GM18909 (cell line): Measurements from ENCODE around the gene SSRP1.

ENCODE experiments used
- ATAC-seq: cut with Tn5 transposase; IDR thresholded peaks from one replicate; pipeline ENCODE4 v1.9.1; 2021; ENCODE audit warnings: mild to moderate bottlenecking; ENCODE audit not compliant: unreplicated experiment, poor library complexity

Gene SSRP1

DNA sequence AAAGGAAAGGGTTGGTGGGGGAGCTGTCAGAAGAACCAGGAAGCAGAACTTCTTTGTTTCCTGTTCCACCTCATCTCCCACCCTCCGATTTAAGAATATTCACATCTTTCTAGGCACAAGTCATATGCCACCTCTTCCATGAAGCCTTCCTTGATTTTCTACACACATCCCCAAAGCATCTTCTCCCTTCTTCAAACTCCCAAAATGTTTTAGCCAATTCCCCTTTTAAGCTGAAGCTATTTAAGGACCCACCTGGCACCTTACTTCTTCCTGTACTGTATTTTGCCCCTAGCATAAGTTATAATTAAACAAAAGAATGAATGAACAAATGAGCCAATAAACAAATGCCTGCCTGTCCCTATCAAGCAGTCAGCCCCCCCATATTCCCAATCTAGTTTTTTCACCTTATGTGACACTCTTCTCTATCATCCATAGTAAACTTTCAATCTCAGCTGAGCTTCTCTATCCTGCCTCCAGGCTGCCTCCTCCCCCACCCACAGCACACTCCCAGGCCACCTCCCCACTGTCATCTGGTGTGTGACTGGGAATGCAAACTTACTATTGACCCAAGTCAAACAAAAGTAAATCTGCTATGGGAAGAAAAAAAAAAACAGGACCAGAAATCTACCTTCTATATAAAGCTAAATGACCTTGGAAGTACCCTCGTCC, 14.8 kb downstream of the SSRP1 start:
- no peak for ATAC-seq

DNA sequence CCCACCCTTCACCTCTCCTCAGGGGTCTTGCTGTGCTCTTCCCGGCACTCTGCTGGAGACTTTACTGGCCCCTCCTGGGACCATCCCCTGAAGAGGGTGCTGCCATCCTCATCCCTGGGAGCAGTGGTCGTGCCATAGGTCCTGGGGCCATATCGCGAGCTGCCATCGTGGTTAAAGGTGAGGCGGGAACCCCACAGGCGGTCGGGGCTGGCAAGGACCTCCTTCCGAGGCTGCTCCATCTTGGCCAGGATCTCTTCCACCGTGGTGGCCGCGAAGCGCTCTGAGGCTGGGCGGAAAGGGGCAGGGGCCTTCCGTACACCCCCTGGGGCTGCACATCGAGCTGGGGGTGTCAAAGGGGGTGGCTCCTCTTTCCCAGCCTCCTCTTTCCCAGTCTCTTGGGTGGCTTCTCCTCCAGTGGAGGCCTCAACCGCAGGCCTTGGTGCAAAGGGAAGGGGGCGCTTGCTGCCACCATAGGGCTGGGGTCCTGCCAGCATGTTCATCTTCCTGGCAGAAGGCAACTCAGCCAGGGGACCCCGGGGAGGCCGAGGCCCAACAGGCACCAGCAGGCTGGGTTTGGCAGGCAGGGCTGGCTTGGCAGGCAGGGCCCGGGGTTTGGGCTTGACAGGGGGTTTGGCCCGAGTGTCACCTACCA, 15.5 kb downstream of the SSRP1 start:
- no peak for ATAC-seq

DNA sequence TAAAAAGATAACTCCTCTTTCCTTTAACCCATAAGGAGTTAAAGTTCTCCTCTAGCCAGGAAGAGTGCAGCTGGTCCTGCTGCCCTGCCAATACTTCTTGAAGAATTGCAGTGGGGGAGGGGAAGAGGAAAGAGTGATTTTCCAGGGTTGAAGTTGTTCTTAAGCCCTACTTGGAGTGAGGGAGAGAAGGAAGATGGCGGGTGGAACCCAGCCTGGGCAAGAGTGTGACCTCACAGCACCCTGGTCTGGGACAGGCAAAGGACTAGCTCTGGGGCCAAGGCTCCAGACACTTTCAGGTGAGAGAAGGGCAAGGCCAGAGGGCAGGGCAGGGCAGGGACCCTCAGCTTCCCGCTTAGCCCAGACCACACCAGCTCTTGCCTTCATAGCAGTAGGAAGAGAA, 17.5 kb downstream of the SSRP1 start:
- no peak for ATAC-seq

DNA sequence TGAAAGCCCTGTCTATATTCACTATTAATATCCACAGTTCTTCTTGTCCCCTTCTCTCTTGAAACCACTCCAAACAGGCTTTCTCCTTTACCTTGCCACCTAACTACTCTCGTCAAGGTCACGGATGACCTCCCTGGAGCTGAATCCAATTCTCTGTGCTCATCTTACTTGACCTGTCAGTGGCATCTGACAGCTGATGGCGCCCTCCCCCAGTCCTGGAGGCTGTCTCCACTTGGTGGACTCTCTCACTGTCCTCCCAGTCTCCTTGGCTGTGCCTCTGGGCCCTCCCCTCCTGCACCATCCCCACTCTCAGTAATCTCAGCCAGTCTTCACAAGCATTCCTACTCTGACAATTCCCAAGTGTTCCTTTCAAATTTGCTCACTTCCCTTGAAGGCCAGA, 19.7 kb downstream of the SSRP1 start:
- no peak for ATAC-seq

DNA sequence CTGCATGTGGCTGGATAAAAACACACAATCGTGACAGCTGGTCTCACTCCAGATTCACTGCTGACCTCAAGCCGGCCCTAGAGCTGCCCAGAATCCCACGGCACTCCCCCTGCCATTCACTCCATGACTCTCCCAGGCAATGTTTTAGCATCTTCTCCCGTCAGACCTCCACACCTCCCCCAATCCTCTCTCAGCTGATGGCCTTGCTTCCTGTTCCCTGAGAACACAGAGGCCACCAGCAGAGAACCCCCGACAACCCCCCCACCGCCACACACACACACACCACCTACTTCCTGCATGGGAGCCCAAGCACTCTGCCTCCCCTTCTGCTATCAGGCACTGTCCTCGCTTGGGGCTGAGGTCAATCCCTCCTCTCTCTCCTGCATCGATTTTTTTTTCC, 20.2 kb downstream of the SSRP1 start:
- no peak for ATAC-seq

DNA sequence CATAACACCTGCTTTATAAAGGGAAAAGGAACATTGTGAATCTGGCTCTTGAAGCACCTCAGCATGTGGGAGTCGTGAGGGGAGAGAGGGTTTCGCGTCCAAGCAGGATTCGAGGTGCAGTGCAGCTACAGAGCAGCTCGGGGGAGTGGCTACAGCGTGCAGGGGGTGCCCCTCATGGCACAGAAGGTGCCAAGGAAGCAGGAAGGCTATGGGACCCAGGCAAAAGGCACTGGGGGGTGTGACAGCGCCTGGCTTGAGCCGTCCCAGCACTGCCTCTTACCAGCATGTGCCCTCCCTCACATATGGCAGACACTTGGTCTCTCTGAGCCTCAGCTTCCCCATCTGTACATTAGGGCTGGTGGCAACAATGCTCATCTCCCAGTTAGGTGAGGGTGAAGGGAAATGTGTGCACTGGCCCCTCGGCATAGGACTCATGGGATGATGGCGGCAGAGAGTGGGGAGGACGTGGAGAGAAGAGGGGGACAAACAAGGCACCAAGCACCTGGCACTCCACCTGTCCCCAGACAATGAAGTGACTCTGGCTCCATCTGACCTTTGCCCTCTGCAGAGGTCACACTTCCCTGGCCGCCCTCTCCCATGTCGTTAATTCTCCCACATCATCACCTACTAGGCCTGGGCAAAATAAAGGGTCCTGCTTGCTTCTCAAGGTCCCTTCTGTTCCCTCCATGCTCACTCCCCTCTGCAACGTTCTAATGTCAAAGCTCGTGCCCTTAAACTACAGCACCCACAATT, 21.3 kb downstream of the SSRP1 start:
- no peak for ATAC-seq

DNA sequence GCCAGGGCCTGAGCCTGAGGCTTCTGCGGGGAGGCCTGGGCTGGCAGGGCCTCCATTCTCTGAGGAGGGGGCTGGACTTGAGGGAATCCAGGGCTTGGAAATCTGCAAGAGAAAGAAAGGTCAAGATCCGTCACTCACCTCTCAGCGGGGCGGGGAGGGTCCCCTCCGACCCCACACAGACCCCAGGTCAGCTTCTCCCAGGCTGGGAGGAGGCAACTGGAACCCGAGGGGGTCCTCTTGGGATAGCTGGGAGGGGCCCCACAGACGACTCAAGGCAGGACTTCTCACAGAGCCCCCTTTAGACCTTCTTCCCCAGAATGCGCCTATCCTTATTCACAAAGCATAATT, 21.9 kb downstream of the SSRP1 start:
- no peak for ATAC-seq

DNA sequence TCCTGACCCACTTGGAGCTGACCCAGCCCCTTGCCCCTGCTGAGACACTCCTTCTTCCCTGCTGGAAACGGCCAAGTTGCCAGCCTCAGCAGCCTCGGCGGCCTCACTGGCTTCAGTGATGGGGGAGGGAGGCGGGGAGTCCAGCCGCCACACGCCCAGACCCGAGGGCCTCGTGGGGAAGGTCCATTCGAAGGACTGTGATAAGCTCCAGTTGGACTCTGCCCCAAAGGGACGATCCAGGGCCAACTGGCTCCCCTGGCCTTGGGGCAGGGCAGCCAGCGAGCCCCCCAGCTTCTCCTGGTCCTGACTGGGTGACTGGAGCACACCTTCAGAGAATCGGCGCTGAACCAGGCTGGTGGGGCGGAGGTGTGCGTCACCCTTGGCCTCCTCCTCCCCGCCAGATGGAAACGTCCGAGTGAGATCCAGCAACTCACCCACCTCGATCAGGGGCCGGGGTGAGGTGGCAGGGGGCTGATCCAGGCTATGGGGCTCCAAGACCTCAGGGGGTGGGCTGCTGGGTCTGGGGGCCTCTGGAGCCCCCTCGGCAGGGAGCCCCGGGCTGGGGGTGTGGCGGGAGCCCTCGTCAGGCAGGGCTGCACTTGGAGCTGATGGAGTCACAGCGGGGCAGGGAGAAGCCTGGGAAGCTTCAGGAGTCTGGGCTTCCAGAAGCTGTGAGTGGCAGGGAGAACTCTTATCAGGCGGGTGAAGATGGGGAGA, 22.5 kb downstream of the SSRP1 start:
- ATAC-seq: no peak

DNA sequence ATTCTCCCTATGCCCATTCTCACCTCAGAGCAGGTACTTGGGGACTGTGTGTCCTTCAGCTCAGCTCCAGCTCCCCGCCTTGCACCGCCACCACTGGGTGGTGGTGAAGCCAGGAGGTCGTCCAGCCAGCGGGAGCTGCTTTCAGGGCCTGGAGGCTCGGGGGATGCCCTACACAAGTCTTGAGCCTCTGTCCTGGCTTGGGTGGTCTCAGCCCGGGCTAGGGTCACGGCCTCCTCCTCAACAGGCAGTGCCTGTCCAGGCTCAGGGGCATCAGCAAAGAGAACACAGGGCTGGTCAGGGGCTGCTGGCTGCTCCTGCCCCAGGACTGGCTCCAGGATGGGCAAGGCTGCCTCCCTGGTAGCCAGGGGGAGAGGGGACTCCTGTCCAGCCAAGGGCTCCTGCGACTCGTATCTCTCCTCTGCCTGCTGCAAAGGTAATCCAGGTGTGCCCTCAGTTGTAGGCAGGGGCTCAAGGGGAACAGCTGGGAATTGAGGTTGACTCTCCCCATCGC, 23.1 kb downstream of the SSRP1 start:
- ATAC-seq: no peak

DNA sequence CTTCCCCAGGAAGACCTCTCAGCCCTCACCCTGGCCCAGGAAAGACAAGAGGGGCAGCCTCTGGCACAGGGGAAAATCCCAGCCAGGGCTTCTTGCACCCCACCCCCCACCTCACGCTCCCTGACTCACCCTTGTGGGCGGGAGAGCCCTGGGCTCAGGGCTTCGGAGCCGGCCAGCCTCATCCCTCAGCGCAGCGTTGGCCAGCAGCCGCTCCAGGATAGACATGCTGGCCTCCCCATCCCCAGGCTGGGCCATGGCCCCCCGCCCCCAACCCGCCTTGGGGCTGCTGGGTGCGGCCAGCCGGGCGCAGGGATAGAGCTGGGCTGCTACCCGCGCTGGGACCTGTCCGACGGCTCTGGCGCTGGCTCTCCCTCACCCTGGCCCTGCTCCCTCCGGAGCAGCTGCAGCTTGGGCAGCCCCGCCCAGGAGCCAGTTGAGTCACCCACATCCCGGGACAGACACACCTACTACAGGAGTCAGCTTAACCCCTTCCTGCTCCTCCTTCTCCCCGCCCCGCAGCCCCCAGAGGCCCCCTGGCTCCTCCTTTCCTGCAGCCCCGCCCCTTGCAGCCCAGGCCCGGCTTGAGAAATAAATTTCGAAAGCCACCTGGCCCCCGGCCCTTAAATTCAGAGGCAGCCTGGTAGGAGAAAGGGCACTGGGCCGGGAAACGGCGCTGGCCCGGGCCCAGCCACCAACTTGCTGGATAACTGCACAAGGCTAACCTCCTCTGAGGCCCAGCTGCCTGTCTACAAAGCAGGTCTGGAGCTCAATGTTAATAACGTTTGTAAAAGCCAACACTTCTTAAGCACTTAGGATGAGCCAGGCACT, 24.4 kb downstream of the SSRP1 start:
- peak; percentile 99 for ATAC-seq

DNA sequence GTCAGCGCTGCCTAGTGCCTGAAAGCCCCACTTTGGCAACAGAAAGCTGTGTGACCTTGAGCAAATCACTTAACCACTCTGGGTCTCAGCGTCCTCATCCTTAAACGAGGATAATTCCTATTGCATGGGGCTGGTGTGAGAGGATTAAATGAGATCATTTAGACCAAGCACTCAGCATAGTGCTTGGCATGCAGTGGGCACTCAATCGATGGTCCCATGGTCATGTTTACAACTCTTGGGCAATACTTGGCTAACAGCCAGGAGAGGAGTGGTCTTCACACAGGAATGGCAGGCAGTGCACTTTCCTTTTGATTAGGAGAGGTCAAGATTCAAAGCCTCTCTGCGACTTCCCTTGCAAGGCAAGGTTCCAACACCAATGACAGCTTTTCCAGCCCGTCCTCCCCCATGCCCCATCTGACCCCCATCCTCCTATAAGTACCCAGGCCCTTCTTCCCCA, 25.0 kb downstream of the SSRP1 start:
- no peak for ATAC-seq

DNA sequence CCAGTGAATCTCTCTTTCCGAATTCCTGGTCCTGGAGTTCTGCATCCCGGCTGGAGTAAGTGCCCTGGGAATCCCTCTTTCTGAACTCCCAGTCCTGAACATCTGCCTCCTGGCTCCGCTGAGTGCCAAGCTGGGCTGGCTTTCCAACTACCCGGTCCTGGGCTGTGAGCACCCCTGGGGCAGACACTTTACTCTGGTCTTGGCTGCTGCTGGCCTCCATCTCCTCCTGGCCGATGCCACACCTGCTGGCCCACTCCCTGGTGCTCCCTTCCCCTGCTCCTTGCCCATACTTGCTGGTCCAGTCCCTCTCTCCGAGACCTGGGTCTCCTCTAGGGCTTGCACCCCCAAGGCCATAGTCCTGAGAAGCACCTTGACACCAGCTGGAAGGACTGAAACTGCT, 25.6 kb downstream of the SSRP1 start:
- no peak for ATAC-seq

DNA sequence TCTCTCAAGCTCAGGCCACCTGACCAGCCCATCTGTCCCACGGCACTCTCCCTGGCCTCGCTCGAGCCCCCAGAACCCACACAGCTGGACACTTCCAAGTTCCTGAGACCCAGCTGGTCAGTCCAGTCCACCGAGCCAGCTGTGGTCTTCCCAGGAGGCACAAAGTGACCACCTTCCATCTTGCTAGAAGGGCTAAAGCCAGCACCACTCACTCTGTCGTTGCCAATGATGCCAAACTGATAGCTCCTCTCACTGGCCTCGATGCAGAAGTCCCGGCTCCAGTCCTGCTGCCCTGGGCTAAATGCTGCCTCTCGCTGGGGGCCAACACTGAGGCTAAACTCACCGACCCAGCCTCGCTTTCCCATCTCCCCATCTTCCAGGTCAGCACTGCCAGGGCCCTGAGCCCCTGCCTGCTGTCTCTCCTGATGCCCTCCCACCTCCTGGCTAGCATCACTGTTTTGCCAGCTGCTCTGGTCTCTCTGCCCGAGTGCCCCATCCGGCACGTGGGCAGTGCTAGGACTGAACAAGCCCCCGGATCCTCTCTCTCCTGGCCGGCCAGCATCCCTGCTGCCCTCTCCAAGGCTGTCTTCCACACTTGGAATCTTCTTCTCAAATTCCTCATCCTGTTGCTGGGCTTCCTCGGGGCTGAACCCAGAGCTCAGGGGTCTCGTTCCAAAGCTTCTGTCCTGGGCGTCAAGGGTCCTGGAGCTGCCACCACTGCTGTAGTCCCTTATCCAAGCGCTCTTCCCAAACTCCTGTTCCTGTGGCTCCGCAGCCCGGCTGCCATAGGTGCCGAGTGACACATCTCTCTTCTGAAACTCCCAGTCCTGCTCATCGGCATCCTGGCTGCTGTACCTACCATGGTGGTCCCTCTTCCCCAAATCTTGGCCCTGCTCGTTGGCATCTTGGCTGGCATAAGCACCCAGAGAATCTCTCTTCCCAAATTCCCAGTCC, 26.3 kb downstream of the SSRP1 start:
- no peak for ATAC-seq

DNA sequence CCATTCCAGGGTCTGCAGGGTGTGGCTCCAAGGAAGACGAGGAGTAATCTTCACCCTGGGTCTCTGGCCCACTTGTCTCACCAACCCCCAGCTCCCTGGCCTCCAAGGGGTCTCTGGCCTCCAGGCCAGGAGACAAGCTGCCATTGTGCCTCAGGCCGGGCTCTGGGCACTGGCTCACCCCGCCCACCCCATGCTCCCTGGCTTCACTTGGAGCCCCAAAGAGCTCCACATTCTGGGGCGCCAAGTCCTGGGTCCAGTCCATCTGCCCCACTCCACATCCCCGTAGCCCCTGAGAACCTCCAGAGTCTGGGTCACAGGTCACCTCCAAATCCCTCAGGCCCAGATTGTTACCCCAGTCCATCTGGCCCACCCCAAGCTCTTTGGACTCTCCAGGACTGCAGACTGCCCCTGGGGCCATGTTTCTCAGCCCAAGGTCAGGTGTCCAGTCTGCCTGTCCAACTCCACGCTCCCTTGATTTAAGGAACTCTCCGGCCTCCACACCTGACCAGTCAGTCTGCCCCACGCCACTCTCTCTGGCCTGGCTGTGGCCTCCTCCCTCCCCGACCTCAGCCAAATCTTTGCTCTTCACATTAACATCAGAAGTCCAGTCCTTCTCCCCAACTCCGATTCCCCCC, 27.1 kb downstream of the SSRP1 start:
- no peak for ATAC-seq

DNA sequence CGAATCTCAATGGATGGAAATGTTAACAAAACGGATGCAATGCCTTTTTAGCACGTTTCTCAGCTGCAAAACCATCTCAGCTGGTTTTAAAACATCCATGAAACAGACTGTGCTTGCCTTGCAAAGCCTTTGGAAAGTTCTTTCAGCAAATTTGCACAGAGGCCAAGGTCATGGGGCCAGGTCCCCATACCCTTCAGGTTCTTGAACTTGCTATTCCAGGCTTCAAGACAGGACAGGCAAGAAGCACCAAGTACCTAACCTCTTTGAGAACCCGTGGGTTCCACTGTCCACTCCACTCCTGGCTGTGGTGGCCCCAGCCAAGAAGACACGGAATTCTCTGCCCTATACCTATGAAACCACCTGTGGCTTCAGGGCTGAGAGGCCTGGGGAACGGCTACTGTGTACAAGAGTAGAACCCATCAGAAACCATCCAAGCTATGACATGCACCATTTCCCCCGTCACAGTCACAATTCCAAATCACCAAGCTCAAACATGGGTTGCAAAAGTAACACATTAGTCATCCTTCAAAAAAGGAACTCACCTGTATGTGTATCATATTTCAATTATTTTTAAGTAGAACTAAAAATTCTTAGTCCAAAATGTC, 27.9 kb downstream of the SSRP1 start:
- no peak for ATAC-seq

DNA sequence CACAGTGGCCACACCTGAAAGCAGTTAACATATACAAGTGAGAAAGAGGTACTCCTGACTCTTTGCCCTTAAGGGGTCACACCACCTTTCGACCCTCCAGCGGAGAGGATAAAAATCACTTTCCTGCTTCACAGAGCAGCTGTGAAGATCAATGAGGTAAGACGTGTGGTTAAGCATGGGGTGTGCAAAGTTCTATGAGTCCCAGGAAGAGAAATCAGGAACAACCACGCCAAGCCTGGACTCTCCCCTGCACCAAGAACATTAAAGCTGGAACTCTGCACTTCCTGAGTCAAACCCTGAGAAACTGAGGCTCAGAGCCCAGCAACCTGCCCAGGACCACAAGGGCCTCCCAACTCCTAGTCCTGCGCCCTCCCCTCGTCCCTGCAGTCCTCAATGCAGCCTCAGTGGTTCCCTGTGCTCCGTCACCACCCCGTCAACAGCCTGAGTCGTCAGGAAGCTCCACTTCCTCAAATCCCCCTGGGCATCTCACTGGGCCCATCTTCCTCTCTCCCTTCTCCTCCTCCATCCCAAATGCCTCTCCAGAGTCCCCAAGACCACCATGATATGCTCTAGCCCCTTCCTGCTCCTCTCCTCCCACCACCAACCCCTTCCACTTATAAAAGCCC, 28.6 kb downstream of the SSRP1 start:
- no peak for ATAC-seq

DNA sequence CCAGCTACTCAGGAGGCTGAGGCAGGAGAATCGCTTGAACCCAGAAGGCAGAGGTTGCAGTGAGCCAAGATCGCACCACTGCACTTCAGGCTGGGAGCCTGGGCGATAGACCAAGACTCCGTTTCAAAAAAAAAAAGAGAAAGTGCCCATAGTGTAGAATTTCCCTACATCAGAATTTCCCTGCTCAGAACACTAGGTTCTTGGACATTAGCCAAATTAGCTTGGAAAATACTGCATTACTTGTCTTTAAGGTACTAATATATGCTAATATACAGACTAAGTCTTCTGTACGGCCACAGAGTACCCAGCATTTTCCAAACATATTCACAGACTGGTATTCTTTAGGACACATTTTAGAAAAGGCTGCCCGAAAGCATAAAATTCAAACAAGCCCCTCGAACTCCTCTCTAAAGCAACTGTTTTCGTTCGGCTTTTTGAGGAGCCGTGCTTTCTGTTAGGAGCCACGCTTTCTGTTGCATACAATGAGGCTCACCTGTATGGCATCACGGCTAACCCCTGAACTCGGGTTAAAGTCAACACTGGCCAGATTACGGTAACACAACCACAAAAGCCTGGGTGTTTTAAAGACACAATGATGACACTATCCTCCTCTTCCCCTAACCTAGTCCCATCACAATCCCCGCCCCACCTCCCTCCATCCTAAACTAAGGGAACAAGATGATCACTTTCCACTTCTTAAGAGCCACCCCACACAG, 29.4 kb downstream of the SSRP1 start:
- ATAC-seq: no peak
